Fibroblast of skin of right biceps (primary cell): ENCODE results near the gene SBF2.
"Not testable (repeated sequence)": the region's sequence is repeated elsewhere in the genome, so short reads cannot be mapped to it uniquely, and the experiment has no call there.

Experiments used
- DNase-seq: peaks from one replicate; pipeline ENCODE4 v3.0.0-alpha.2; 2013

The SBF2 gene

GRCh38 chr11:9992306-9992705 is 301.7 kb downstream of the SBF2 start:
- DNase-seq: peak; percentile 54

- peak; percentile 29 for DNase-seq
Measured at GRCh38 chr11:9990221-9990973, 303.6 kb downstream of the SBF2 start.

GRCh38 chr11:9987303-9987702 is 306.7 kb downstream of the SBF2 start:
- not testable (repeated sequence) for DNase-seq

GRCh38 chr11:9982796-9983579 is 311.0 kb downstream of the SBF2 start:
- peak; percentile 82 for DNase-seq

- peak; percentile 66 for DNase-seq
Measured at GRCh38 chr11:9982127-9982795, 311.8 kb downstream of the SBF2 start.

GRCh38 chr11:9980931-9981330 is 313.1 kb downstream of the SBF2 start:
- no peak for DNase-seq

GRCh38 chr11:9977554-9977953 is 316.5 kb downstream of the SBF2 start:
- DNase-seq: peak; percentile 34

GRCh38 chr11:9974375-9974774 is 319.6 kb downstream of the SBF2 start:
- DNase-seq: no peak

- peak; percentile 60 for DNase-seq
Measured at GRCh38 chr11:9973921-9974320, 320.1 kb downstream of the SBF2 start.

- peak; percentile 71 for DNase-seq
Measured at GRCh38 chr11:9972989-9973388, 321.0 kb downstream of the SBF2 start.

GRCh38 chr11:9971894-9972293 is 322.1 kb downstream of the SBF2 start:
- DNase-seq: no peak

- no peak for DNase-seq
Measured at GRCh38 chr11:9969068-9969467, 325.0 kb downstream of the SBF2 start.

- no peak for DNase-seq
Measured at GRCh38 chr11:9962722-9963121, 331.3 kb downstream of the SBF2 start.

- no peak for DNase-seq
Measured at GRCh38 chr11:9957072-9957471, 336.9 kb downstream of the SBF2 start.

- DNase-seq: no peak
Measured at GRCh38 chr11:9956483-9956882, 337.5 kb downstream of the SBF2 start.

GRCh38 chr11:9955391-9955790 is 338.6 kb downstream of the SBF2 start:
- peak; percentile 64 for DNase-seq

GRCh38 chr11:9953994-9954626 is 339.9 kb downstream of the SBF2 start:
- peak; percentile 10 for DNase-seq

- no peak for DNase-seq
Measured at GRCh38 chr11:9952511-9953196, 341.4 kb downstream of the SBF2 start.

GRCh38 chr11:9951807-9952206 is 342.2 kb downstream of the SBF2 start:
- no peak for DNase-seq

- DNase-seq: no peak
Measured at GRCh38 chr11:9950462-9950861, 343.6 kb downstream of the SBF2 start.

GRCh38 chr11:9947231-9947864 is 346.7 kb downstream of the SBF2 start:
- DNase-seq: no peak

- DNase-seq: peak; percentile 67
Measured at GRCh38 chr11:9945680-9946079, 348.3 kb downstream of the SBF2 start.
